ENCODE measurements around the gene SSH2. TPM values are rescaled to one million over a fixed set of nuclear protein-coding genes. Genes with fewer than 3 reads are reported as not detected.
"Not testable (repeated sequence)": the region's sequence is repeated elsewhere in the genome, so short reads cannot be mapped to it uniquely, and the experiment has no call there.

SSH2 gene
- total and polyA plus RNA-seq, 5 donors from 2014 or later, result 27.2 to 90.4 (median 38.2) TPM

DNA sequence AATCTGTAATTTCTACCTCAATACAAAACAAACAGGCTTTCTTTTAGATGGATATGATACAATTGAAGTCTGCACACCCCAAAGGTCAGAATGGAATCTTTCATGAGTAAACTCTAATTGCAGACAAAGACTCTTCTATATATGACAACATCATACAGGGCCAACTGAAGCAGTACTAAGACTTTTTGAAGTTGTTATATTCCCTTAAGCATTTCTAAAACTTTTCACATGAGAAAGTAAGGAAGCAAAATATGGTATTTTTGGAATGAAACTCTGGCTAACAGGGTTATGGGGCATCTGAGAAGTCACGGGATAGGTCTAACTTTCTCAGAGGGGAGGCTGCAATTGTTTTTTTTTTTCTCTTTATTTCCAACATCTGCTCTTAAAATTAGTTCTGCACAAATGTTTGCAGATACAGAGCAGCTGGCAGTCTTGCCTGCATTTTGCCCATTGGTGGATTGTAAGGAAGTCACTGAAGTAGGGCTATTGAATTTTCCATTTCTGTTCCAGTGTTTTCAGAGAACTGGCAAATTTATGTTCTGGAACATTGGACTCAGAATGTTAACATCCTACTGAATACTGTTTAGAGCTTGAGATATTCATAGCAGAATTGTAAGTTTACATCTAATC lies 59.1 kb downstream of the SSH2 start:
- Mint-ChIP-seq H3K27me3 (no peaks in the 10 kb centered on the region), H3K4me1 (peaks cover 11 to 45% (median 31%) of the 10 kb centered on the region in 4 donors), H3K36me3 (peaks cover 4% of the 10 kb centered on the region), H3K9me3 (no peaks in the 10 kb centered on the region), H3K4me3 (no peak overlapping the region), H3K27ac (no peak overlapping the region)
- Histone ChIP-seq H3K4me3 (ENCODE audit: low read depth, low read length) (no peak overlapping the region), H3K9me3 (ENCODE audit: control insufficient read depth in 2 of 2, low read length in 2 of 2) (no peaks in the 10 kb centered on the region), H3K36me3 (ENCODE audit: control insufficient read depth, insufficient read depth, low read length) (no peaks in the 10 kb centered on the region), H3K4me1 (ENCODE audit: control insufficient read depth, insufficient read depth, low read length, poor library complexity, severe bottlenecking) (no peaks in the 10 kb centered on the region), H3K27ac (ENCODE audit: insufficient read depth, low read length, poor library complexity, severe bottlenecking) (no peak overlapping the region), H3K27me3 (ENCODE audit: control insufficient read depth, insufficient read depth, low read length) (no peaks in the 10 kb centered on the region)
- DNase-seq, result no peak
- ATAC-seq (ENCODE audit: low read depth in 2 of 2), result no peak

DNA sequence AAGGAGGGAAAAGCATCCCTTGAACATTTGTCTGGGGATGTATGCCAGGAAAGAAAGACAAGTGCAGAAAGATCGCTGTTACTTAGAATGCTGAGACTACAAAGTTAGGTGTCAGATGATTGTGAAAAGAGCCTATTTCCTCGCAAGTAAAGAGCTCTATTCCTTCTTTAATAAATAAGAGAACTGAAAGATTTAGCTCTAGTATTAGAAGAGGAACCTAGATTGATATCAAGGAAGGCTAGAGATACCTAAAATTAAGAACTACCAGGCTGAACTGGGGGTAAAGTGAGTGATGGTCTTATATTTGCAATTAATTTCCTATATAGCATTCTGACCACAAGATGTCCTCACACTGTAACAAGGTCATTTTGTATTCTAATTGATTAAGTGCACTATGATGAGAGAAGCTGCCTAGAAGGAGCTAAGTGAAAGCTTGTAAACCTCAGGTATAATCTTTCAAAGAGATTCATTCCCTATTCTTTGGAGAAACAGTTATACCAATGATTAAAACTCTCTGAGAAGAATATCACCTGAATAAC lies 62.3 kb downstream of the SSH2 start:
- H3K27ac ChIP-seq (ENCODE audit: insufficient read depth, low read length, poor library complexity, severe bottlenecking), result no peak overlapping the region
- peak in 2 of 3 donors; percentile 7 to 12 for DNase-seq
- ATAC-seq (ENCODE audit: low read depth in 2 of 2), result no peak
- H3K36me3 ChIP-seq (ENCODE audit: control insufficient read depth, insufficient read depth, low read length), result no peaks in the 10 kb centered on the region
- Mint-ChIP-seq H3K4me1 (peaks cover 8 to 34% (median 29%) of the 10 kb centered on the region in 4 donors), H3K4me3 (no peak overlapping the region), H3K27me3 (no peaks in the 10 kb centered on the region), H3K9me3 (no peaks in the 10 kb centered on the region), H3K36me3 (peaks cover 4% of the 10 kb centered on the region), H3K27ac (peak overlapping the region in 2 of 3 donors; percentile 1 to 11)
- no peaks in the 10 kb centered on the region for H3K27me3 ChIP-seq (ENCODE audit: control insufficient read depth, insufficient read depth, low read length)
- H3K4me1 ChIP-seq (ENCODE audit: control insufficient read depth, insufficient read depth, low read length, poor library complexity, severe bottlenecking), result no peaks in the 10 kb centered on the region
- H3K4me3 ChIP-seq (ENCODE audit: low read depth, low read length), result no peak overlapping the region
- no peaks in the 10 kb centered on the region for H3K9me3 ChIP-seq (ENCODE audit: control insufficient read depth in 2 of 2, low read length in 2 of 2)

- H3K4me1 ChIP-seq (ENCODE audit: control insufficient read depth, insufficient read depth, low read length, poor library complexity, severe bottlenecking), result no peaks in the 10 kb centered on the region
- no peaks in the 10 kb centered on the region for H3K27me3 ChIP-seq (ENCODE audit: control insufficient read depth, insufficient read depth, low read length)
- Mint-ChIP-seq H3K27me3 (no peaks in the 10 kb centered on the region), H3K4me3 (no peak overlapping the region), H3K4me1 (peaks cover 8 to 31% (median 30%) of the 10 kb centered on the region in 4 donors), H3K36me3 (peaks cover 4% of the 10 kb centered on the region), H3K9me3 (no peaks in the 10 kb centered on the region), H3K27ac (peak overlapping the region in 2 of 3 donors; percentile 1 to 11)
- H3K9me3 ChIP-seq (ENCODE audit: control insufficient read depth in 2 of 2, low read length in 2 of 2), result no peaks in the 10 kb centered on the region
- H3K27ac ChIP-seq (ENCODE audit: insufficient read depth, low read length, poor library complexity, severe bottlenecking), result no peak overlapping the region
- DNase-seq (no peak), ATAC-seq (ENCODE audit: low read depth in 2 of 2) (no peak)
- H3K4me3 ChIP-seq (ENCODE audit: low read depth, low read length), result no peak overlapping the region
- H3K36me3 ChIP-seq (ENCODE audit: control insufficient read depth, insufficient read depth, low read length), result no peaks in the 10 kb centered on the region
Measured at GRCh38 chr17:29866746-29867404, 63.2 kb downstream of the SSH2 start.

DNA sequence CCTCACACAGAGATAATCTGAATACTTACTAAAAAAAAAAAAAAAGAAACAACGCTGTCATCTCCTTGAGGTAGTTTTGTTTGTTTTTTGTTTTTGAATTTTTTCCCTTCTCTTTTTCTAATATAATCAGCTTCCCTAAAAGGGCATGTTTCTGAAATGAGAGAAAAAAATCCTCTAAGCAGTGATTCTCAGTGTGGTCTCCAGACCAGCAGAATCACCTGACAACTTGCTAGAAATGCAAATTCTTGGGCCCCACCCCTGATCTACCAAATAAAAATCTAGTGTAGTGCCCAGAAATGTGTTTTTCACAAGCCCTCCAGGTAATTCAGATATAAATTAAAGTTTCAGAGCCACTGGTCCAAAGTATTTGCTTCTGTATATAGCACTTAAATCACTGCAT lies 65.4 kb downstream of the SSH2 start:
- peaks cover 8 to 30% (median 27%) of the 10 kb centered on the region in 4 donors for H3K4me1 Mint-ChIP-seq
- no peaks in the 10 kb centered on the region for H3K9me3 Mint-ChIP-seq
- no peak overlapping the region for H3K27ac Mint-ChIP-seq
- H3K36me3 Mint-ChIP-seq, result peaks cover 4% of the 10 kb centered on the region
- Histone ChIP-seq H3K9me3 (ENCODE audit: control insufficient read depth in 2 of 2, low read length in 2 of 2) (no peaks in the 10 kb centered on the region), H3K4me3 (ENCODE audit: low read depth, low read length) (no peak overlapping the region), H3K27me3 (ENCODE audit: control insufficient read depth, insufficient read depth, low read length) (no peaks in the 10 kb centered on the region), H3K27ac (ENCODE audit: insufficient read depth, low read length, poor library complexity, severe bottlenecking) (no peak overlapping the region), H3K4me1 (ENCODE audit: control insufficient read depth, insufficient read depth, low read length, poor library complexity, severe bottlenecking) (no peaks in the 10 kb centered on the region), H3K36me3 (ENCODE audit: control insufficient read depth, insufficient read depth, low read length) (no peaks in the 10 kb centered on the region)
- no peak overlapping the region for H3K4me3 Mint-ChIP-seq
- H3K27me3 Mint-ChIP-seq, result no peaks in the 10 kb centered on the region
- ATAC-seq (ENCODE audit: low read depth in 2 of 2), result no peak
- no peak for DNase-seq

DNA sequence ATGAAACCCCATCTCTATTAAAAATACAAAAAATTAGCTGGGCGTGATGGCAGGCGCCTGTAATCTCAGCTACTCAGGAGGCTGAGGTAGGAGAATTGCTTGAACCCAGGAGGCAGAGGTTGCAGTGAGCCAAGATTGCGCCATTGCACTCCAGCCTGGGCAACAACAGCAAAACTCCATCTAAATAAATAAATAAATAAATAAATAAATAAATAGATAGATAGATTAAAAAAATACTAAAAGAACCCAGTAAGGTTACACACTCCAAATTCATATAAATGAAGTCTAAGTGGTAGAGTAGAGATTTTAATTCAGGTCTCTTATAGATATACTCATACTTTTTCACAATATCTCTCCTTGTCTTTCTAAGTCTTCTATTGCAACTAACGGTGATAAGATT lies 65.9 kb downstream of the SSH2 start:
- H3K36me3 ChIP-seq (ENCODE audit: control insufficient read depth, insufficient read depth, low read length); H3K4me3 ChIP-seq (ENCODE audit: low read depth, low read length); H3K4me3 Mint-ChIP-seq; H3K27ac ChIP-seq (ENCODE audit: insufficient read depth, low read length, poor library complexity, severe bottlenecking); H3K27ac Mint-ChIP-seq; H3K4me1 ChIP-seq (ENCODE audit: control insufficient read depth, insufficient read depth, low read length, poor library complexity, severe bottlenecking); H3K27me3 ChIP-seq (ENCODE audit: control insufficient read depth, insufficient read depth, low read length); H3K9me3 Mint-ChIP-seq; H3K9me3 ChIP-seq (ENCODE audit: control insufficient read depth in 2 of 2, low read length in 2 of 2); DNase-seq; ATAC-seq (ENCODE audit: low read depth in 2 of 2); H3K27me3 Mint-ChIP-seq; H3K36me3 Mint-ChIP-seq: not testable (repeated sequence)
- H3K4me1 Mint-ChIP-seq, result peaks cover 8 to 25% (median 25%) of the 10 kb centered on the region in 4 donors

DNA sequence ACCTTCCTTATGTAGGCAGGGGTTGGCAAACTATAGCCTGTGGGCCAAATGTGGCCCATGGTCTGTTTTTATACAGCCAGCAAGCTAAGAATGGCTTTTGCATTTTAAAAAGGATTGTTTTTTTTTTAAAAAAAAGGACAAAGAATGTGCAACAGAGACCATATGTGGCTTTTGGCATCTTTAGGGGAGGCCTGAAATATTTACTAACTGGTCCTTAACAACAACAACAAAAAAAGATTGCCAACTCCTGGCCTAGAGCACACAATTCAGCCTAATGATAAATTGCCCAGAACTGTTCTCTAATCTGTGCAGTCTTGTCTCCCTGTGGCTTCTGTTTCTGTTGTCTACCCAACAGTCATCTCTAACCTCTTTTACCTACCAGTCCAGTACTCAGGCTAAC lies 67.1 kb downstream of the SSH2 start:
- H3K9me3 ChIP-seq (ENCODE audit: control insufficient read depth in 2 of 2, low read length in 2 of 2), result no peaks in the 10 kb centered on the region
- Mint-ChIP-seq H3K27me3 (no peaks in the 10 kb centered on the region), H3K4me3 (no peak overlapping the region), H3K27ac (no peak overlapping the region), H3K9me3 (peaks cover 0 to 3% (median 0%) of the 10 kb centered on the region in 7 donors), H3K36me3 (peaks cover 1% of the 10 kb centered on the region), H3K4me1 (peaks cover 9 to 23% (median 19%) of the 10 kb centered on the region in 4 donors)
- ATAC-seq (ENCODE audit: low read depth in 2 of 2), result no peak
- no peaks in the 10 kb centered on the region for H3K36me3 ChIP-seq (ENCODE audit: control insufficient read depth, insufficient read depth, low read length)
- H3K27me3 ChIP-seq (ENCODE audit: control insufficient read depth, insufficient read depth, low read length), result no peaks in the 10 kb centered on the region
- H3K4me3 ChIP-seq (ENCODE audit: low read depth, low read length), result no peak overlapping the region
- no peaks in the 10 kb centered on the region for H3K4me1 ChIP-seq (ENCODE audit: control insufficient read depth, insufficient read depth, low read length, poor library complexity, severe bottlenecking)
- no peak overlapping the region for H3K27ac ChIP-seq (ENCODE audit: insufficient read depth, low read length, poor library complexity, severe bottlenecking)
- DNase-seq, result no peak

GRCh38 chr17:29862127-29862526 lies 67.9 kb downstream of the SSH2 start:
- Histone ChIP-seq H3K9me3 (ENCODE audit: control insufficient read depth in 2 of 2, low read length in 2 of 2) (no peaks in the 10 kb centered on the region), H3K4me3 (ENCODE audit: low read depth, low read length) (no peak overlapping the region), H3K27me3 (ENCODE audit: control insufficient read depth, insufficient read depth, low read length) (no peaks in the 10 kb centered on the region), H3K36me3 (ENCODE audit: control insufficient read depth, insufficient read depth, low read length) (no peaks in the 10 kb centered on the region), H3K4me1 (ENCODE audit: control insufficient read depth, insufficient read depth, low read length, poor library complexity, severe bottlenecking) (no peaks in the 10 kb centered on the region), H3K27ac (ENCODE audit: insufficient read depth, low read length, poor library complexity, severe bottlenecking) (no peak overlapping the region)
- Mint-ChIP-seq H3K36me3 (peaks cover 6% of the 10 kb centered on the region), H3K27ac (no peak overlapping the region), H3K4me3 (no peak overlapping the region), H3K4me1 (peaks cover 11 to 21% (median 14%) of the 10 kb centered on the region in 4 donors), H3K9me3 (peaks cover 0 to 7% (median 2%) of the 10 kb centered on the region in 7 donors), H3K27me3 (no peaks in the 10 kb centered on the region)
- no peak for ATAC-seq (ENCODE audit: low read depth in 2 of 2)
- no peak for DNase-seq

All from CD4-positive, CD25-positive, alpha-beta regulatory T cell (primary cell).